ENCODE results near the gene CALCR.
"Not testable (repeated sequence)": the region's sequence is repeated elsewhere in the genome, so short reads cannot be mapped to it uniquely, and the experiment has no call there.

Gene CALCR

DNA sequence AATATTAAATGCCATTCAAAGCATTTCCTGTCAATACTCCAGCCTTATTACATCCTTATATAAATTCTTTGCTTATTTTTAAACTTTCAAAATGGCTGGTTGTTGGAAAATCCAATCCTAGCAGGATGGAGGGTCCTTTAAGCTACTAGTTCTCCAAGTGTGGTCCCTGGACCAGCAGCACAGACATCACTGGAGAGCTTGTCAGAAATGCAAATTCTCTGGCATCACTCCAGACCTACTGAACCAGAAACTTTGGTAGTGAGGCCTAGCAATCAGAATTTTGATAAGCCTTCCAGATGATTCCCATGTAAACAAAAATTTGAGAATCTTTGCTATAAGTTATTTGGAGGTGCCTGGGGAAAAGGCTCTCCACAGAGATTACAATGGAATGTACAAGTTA is 43.8 kb downstream of the CALCR start:
- TF ChIP-seq ZFX (IDR thresholded peaks at IDR 0.05): no peak
- TF ChIP-seq, protein P1, sequence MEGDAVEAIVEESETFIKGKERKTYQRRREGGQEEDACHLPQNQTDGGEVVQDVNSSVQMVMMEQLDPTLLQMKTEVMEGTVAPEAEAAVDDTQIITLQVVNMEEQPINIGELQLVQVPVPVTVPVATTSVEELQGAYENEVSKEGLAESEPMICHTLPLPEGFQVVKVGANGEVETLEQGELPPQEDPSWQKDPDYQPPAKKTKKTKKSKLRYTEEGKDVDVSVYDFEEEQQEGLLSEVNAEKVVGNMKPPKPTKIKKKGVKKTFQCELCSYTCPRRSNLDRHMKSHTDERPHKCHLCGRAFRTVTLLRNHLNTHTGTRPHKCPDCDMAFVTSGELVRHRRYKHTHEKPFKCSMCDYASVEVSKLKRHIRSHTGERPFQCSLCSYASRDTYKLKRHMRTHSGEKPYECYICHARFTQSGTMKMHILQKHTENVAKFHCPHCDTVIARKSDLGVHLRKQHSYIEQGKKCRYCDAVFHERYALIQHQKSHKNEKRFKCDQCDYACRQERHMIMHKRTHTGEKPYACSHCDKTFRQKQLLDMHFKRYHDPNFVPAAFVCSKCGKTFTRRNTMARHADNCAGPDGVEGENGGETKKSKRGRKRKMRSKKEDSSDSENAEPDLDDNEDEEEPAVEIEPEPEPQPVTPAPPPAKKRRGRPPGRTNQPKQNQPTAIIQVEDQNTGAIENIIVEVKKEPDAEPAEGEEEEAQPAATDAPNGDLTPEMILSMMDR (conservative IDR thresholded peaks at IDR 0.05): no peak

DNA sequence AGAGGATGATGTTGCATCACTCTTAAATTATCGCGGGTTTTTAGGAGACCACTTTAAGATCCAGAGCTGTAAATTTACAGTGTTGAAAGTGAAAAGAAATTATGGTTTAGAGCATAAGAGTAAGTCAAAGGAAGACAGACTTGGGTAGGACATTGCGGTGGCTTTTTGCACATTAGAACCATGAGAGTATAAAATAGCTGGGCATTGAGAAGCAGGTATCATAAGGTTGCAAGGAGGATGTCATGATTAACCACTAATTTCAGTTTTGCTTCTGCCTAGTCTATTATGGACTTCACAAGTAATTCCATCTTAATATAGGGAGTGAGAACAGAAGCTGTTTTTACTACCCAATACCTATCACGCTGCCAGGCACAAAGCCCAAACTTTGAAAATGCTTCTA is 57.7 kb downstream of the CALCR start:
- TF ChIP-seq, protein P1 (conservative IDR thresholded peaks at IDR 0.05): no peak
- TF ChIP-seq ZFX (IDR thresholded peaks at IDR 0.05): no peak
- no peak overlapping the region for H3K27ac ChIP-seq

More for the DNA sequence above, 43.8 kb downstream of the CALCR start:
- no peak overlapping the region for H3K27ac ChIP-seq

DNA sequence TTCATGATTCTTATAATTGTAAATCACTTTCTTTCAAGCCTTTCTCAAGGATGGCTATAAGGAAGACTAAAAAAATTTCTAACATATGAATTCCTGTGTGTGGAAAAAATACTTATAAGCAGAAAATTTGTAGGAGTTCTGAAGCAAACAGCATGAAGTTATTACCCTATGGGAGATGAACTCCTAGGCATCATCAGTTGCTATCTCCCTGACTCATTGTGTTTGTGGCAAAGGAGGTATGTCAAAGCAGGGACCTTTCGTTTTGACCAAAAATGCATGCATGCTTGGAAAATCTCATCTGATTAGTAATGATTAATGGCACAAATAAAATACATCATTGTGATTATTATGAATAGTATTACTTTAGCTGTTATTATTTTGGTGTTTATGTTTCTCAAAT is 59.4 kb downstream of the CALCR start:
- TF ChIP-seq, protein P1 (conservative IDR thresholded peaks at IDR 0.05): no peak
- no peak for TF ChIP-seq ZFX (IDR thresholded peaks at IDR 0.05)
- no peak overlapping the region for H3K27ac ChIP-seq

DNA sequence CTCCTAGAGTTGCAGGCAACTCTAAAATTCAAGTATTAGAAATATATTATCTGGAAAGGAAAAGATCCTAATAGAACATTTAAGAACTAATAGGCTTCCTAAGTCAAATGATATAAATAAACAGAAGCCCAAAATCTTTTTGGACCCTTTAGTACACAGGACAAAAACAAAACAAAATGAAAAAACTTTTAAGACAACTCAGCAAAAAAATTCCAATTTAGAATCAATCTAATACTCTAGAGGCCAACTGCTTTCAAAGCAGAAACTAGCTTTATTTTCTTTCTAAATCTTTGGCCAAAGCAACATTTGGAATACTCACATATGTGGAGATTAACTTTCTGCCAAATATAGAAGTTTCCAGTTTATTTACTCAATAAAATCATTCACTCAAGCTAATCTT is 65.2 kb downstream of the CALCR start:
- no peak overlapping the region for H3K27ac ChIP-seq
- TF ChIP-seq, protein P1 (conservative IDR thresholded peaks at IDR 0.05): no peak
- no peak for TF ChIP-seq ZFX (IDR thresholded peaks at IDR 0.05)

DNA sequence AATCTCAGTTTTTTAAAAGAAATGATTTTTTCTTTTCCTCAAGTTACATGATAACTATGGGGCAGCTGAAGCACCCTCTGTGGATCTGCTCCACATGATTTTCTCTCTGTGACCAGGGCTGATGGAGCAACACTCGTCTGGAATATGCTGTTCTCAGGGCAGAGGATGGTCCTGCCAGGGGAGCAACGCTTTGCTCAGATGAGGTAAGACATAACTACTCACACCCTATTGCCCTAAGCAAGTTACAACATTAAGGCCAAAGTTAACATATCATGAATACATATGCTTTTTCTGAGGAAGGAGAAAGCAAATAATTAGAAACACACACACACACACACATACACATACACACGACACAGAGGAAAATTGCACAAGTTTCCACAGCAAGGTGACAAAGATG is 71.4 kb downstream of the CALCR start:
- TF ChIP-seq, protein P1 (conservative IDR thresholded peaks at IDR 0.05): no peak
- no peak for TF ChIP-seq ZFX (IDR thresholded peaks at IDR 0.05)

DNA sequence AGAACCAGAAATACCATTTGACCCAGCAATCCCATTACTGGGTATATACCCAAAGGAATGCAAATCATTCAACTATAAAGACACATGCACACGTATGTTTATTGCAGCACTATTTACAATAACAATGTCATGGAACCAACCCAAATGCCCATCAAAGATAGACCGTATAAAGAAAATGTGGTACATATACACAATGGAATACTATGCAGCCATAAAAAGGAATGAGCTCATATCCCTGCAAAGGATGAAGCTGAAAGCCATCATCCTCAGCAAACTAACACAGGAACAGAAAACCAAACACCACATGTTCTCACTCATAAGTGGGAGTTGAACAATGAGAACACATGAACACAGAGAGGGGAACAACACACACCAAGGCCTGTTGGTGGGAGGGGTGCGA is 82.7 kb downstream of the CALCR start:
- not testable (repeated sequence) for H3K27ac ChIP-seq

More for the DNA sequence above, 71.4 kb downstream of the CALCR start:
- H3K27ac ChIP-seq: no peak overlapping the region

DNA sequence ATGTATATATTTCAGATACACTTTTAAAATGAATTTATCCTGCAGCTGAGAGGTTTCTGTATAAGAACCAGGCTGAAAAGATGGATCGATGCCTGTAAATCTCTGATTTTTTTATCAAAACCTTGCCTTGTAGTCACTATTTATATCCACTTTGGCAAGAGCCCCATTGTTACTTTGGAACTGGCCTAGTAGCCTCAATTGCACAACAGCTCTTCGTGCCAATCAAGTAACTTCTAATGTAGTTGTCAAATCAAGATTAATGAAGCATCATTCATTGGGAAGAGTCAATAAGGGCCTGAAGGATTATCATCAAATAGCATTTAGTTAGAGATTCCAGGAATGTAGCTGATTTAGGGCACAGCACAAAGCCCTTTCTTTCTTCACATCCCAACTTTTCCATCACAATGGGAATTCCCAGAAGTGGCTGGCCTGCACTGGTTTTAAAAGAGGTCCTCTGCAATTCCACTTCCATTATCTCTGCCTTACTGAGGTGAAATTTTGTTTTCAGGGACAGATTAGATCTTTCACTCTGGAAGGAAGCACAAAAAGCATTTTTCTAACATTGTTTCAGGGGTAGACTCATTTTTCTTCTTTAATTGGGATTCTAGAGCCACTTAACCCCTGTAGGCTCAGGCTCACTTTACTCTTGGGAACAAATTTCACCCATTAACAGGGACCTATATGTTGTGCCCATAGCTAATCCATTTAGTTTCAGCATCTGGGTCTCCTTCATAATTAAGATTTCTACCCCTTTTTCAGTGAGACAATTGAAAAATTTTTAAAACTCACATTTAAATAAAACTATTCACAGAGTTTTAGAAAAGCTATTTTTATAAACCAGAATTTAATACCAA is 97.8 kb downstream of the CALCR start:
- H3K27ac ChIP-seq: no peak overlapping the region
- TF ChIP-seq, protein P1 (conservative IDR thresholded peaks at IDR 0.05): no peak
- no peak for TF ChIP-seq ZFX (IDR thresholded peaks at IDR 0.05)

DNA sequence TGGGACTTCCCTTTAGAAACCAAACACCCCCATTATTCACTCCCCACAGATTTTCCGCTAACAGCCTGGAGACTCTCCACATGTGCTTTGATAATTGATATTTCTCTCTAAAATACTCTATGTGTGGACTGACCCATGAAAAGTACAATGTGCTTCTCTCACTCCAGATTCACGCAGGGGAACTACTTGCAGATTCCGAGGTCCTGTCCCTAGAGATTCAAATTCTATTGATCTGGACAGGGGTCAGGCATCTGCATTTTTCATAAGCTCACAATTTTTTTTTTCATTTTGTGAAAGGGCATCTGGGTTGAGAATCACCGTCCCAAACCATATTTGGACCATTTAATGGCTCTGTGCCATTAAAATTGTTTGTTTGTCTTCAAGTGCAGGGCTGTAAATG is 98.7 kb downstream of the CALCR start:
- TF ChIP-seq, protein P1 (conservative IDR thresholded peaks at IDR 0.05): no peak
- TF ChIP-seq ZFX (IDR thresholded peaks at IDR 0.05): no peak
- H3K27ac ChIP-seq: no peak overlapping the region

All from C4-2B (cell line).